ENCODE measurements around the gene DOLK. TPM values are rescaled to one million over a fixed set of nuclear protein-coding genes. Genes with fewer than 3 reads are reported as not detected.
"Not testable (repeated sequence)": the region's sequence is repeated elsewhere in the genome, so short reads cannot be mapped to it uniquely, and the experiment has no call there.

The DOLK gene
- total RNA-seq, 1 experiment from 2014 or later: 23.2 TPM

DNA sequence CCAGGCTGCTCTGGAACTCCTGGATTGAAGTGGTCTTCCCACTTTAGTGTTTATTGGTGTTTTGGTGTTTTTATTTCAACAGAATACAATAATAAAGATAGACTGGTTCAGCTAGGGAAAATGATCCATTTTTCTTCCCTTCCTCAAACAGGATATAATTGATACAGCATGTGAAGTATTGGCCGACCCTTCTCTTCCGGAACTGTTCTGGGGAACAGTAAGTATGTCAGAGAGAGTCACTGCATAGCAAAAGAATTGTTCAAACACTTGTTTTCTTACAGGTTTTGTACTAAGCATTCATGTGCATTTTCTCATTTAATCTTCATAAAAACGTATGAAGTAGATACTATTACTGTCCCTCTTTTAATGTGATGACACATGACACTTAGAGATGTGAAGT, 31.7 kb upstream of the DOLK start:
- Histone ChIP-seq H3K27me3 (replicated peaks; ENCODE audit: insufficient read depth, low read depth, low read length, poor library complexity) (no peaks in the 10 kb centered on the region), H3K4me1 (ENCODE audit: insufficient read depth, low read length, poor library complexity, severe bottlenecking) (no peaks in the 10 kb centered on the region), H3K9me3 (ENCODE audit: low read depth, low read length, poor library complexity, severe bottlenecking) (no peaks in the 10 kb centered on the region), H3K4me3 (ENCODE audit: low read depth, low read length, poor library complexity, severe bottlenecking) (no peak overlapping the region), H3K27ac (ENCODE audit: low read depth, low read length, poor library complexity, severe bottlenecking) (no peak overlapping the region), H3K36me3 (ENCODE audit: insufficient read depth, low read length, poor library complexity, severe bottlenecking) (peaks cover 86% of the 10 kb centered on the region)
- ChIA-PET POLR2A (ENCODE audit: low non-redundant PET) (no interaction called here), CTCF (no interaction called here)
- no peak for TF ChIP-seq EZH2 (IDR thresholded peaks at IDR 0.05; ENCODE audit: borderline replicate concordance, low read depth, low read length, poor library complexity, severe bottlenecking)
- no TSS peak for BruUV-seq (replicated peaks)
- intact Hi-C loops (cut with micrococcal nuclease; ENCODE audit: unreplicated experiment): no loop called here
- DNase-seq (ENCODE audit: low spot score): no peak

DNA sequence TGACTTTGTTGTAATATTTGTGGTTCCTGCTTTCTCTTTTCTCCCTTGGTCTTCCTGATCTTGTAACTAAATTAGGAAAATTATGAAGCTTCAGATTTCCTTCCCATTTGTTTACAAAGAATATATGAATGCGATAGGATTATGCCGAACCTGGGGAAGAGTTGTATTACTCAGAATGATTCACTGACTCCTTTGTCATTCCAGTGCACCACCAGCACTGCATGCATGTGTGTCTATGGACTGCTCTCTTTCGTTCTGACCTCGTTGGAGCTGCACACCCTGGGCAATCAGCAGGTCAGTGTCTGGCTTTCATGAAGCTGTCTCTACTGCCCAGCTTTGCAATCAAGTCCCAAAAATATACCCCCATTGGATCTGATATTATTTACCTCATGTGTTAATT, 25.6 kb upstream of the DOLK start:
- no peaks in the 10 kb centered on the region for H3K4me1 ChIP-seq (ENCODE audit: insufficient read depth, low read length, poor library complexity, severe bottlenecking)
- ChIA-PET POLR2A (ENCODE audit: low non-redundant PET) (no interaction called here), CTCF (interaction anchor here (0.6 kb wide), 1 partner anchor 226 kb away, joined by 8 read pairs; no protein-coding TSS in a partner anchor)
- H3K27me3 ChIP-seq (replicated peaks; ENCODE audit: insufficient read depth, low read depth, low read length, poor library complexity): no peaks in the 10 kb centered on the region
- H3K9me3 ChIP-seq (ENCODE audit: low read depth, low read length, poor library complexity, severe bottlenecking): no peaks in the 10 kb centered on the region
- no peak for TF ChIP-seq EZH2 (IDR thresholded peaks at IDR 0.05; ENCODE audit: borderline replicate concordance, low read depth, low read length, poor library complexity, severe bottlenecking)
- TF ChIP-seq, protein P1, sequence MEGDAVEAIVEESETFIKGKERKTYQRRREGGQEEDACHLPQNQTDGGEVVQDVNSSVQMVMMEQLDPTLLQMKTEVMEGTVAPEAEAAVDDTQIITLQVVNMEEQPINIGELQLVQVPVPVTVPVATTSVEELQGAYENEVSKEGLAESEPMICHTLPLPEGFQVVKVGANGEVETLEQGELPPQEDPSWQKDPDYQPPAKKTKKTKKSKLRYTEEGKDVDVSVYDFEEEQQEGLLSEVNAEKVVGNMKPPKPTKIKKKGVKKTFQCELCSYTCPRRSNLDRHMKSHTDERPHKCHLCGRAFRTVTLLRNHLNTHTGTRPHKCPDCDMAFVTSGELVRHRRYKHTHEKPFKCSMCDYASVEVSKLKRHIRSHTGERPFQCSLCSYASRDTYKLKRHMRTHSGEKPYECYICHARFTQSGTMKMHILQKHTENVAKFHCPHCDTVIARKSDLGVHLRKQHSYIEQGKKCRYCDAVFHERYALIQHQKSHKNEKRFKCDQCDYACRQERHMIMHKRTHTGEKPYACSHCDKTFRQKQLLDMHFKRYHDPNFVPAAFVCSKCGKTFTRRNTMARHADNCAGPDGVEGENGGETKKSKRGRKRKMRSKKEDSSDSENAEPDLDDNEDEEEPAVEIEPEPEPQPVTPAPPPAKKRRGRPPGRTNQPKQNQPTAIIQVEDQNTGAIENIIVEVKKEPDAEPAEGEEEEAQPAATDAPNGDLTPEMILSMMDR (conservative IDR thresholded peaks at IDR 0.05; ENCODE audit: low read depth, low read length): no peak
- DNase-seq (ENCODE audit: low spot score): no peak
- H3K4me3 ChIP-seq (ENCODE audit: low read depth, low read length, poor library complexity, severe bottlenecking): no peak overlapping the region
- H3K36me3 ChIP-seq (ENCODE audit: insufficient read depth, low read length, poor library complexity, severe bottlenecking): peaks cover 87% of the 10 kb centered on the region
- BruUV-seq (replicated peaks): no TSS peak
- intact Hi-C loops (cut with micrococcal nuclease; ENCODE audit: unreplicated experiment): no loop called here
- H3K27ac ChIP-seq (ENCODE audit: low read depth, low read length, poor library complexity, severe bottlenecking): no peak overlapping the region

DNA sequence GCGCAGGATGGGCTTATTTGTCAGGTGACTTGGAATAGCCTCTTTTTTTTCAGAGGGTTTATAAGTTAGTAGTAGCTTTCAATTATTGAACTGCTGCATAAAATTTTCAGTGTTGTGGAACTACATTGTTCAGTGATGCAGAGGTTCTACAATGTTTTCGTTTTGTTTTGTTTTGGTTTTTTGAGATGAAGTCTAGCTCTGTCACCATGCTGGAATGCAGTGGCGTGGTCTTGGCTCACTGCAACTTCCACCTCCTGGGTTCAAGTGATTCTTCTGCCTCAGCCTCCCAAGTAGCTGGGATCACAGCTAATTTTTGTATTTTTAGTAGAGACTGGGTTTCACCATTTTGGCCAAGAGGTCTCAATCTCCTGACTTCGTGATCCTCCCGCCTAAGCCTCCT, 22.1 kb upstream of the DOLK start:
- CTCF ChIA-PET: no interaction called here
- TF ChIP-seq, protein P1 (conservative IDR thresholded peaks at IDR 0.05; ENCODE audit: low read depth, low read length): no peak
- no peak for TF ChIP-seq EZH2 (IDR thresholded peaks at IDR 0.05; ENCODE audit: borderline replicate concordance, low read depth, low read length, poor library complexity, severe bottlenecking)
- Histone ChIP-seq H3K27me3 (replicated peaks; ENCODE audit: insufficient read depth, low read depth, low read length, poor library complexity) (no peaks in the 10 kb centered on the region), H3K27ac (ENCODE audit: low read depth, low read length, poor library complexity, severe bottlenecking) (no peak overlapping the region), H3K36me3 (ENCODE audit: insufficient read depth, low read length, poor library complexity, severe bottlenecking) (peaks cover 70% of the 10 kb centered on the region), H3K4me3 (ENCODE audit: low read depth, low read length, poor library complexity, severe bottlenecking) (no peak overlapping the region), H3K9me3 (ENCODE audit: low read depth, low read length, poor library complexity, severe bottlenecking) (no peaks in the 10 kb centered on the region), H3K4me1 (ENCODE audit: insufficient read depth, low read length, poor library complexity, severe bottlenecking) (no peaks in the 10 kb centered on the region)
- POLR2A ChIA-PET (ENCODE audit: low non-redundant PET): no interaction called here
- DNase-seq (ENCODE audit: low spot score): no peak
- BruUV-seq (replicated peaks): no TSS peak
- intact Hi-C loops (cut with micrococcal nuclease; ENCODE audit: unreplicated experiment): no loop called here

DNA sequence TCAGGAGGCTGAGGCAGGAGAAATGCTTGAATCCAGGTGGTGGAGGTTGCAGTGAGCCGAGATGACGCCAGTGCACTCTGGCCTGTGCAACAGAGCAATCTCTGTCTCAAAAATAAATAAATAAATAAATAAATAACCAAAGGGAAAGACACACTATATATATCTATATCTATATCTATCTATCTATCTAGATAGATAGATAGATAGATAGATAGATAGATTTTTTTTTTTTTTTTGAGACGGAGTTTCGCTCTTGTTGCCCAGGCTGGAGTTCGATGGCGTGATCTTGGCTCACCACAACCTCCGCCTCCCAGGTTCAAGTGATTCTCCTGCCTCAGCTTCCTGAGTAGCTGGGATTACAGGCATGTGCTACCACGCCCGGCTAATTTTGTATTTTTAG, 14.0 kb upstream of the DOLK start:
- H3K36me3 ChIP-seq (ENCODE audit: insufficient read depth, low read length, poor library complexity, severe bottlenecking): peaks cover 73% of the 10 kb centered on the region
- BruUV-seq (replicated peaks); H3K4me3 ChIP-seq (ENCODE audit: low read depth, low read length, poor library complexity, severe bottlenecking); H3K4me1 ChIP-seq (ENCODE audit: insufficient read depth, low read length, poor library complexity, severe bottlenecking); CTCF ChIA-PET; intact Hi-C loops (cut with micrococcal nuclease; ENCODE audit: unreplicated experiment); H3K27me3 ChIP-seq (replicated peaks; ENCODE audit: insufficient read depth, low read depth, low read length, poor library complexity); H3K27ac ChIP-seq (ENCODE audit: low read depth, low read length, poor library complexity, severe bottlenecking); POLR2A ChIA-PET (ENCODE audit: low non-redundant PET); H3K9me3 ChIP-seq (ENCODE audit: low read depth, low read length, poor library complexity, severe bottlenecking); DNase-seq (ENCODE audit: low spot score): not testable (repeated sequence)
